ENCODE measurements around the gene CAPNS1.

- TF ChIP-seq, protein P1, sequence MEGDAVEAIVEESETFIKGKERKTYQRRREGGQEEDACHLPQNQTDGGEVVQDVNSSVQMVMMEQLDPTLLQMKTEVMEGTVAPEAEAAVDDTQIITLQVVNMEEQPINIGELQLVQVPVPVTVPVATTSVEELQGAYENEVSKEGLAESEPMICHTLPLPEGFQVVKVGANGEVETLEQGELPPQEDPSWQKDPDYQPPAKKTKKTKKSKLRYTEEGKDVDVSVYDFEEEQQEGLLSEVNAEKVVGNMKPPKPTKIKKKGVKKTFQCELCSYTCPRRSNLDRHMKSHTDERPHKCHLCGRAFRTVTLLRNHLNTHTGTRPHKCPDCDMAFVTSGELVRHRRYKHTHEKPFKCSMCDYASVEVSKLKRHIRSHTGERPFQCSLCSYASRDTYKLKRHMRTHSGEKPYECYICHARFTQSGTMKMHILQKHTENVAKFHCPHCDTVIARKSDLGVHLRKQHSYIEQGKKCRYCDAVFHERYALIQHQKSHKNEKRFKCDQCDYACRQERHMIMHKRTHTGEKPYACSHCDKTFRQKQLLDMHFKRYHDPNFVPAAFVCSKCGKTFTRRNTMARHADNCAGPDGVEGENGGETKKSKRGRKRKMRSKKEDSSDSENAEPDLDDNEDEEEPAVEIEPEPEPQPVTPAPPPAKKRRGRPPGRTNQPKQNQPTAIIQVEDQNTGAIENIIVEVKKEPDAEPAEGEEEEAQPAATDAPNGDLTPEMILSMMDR (conservative IDR thresholded peaks at IDR 0.05 in 1 of 2, IDR thresholded peaks at IDR 0.05 in 1 of 2; ENCODE audit: extremely low read depth in 1 of 2, insufficient read depth in 1 of 2, low read depth in 1 of 2, low read length in 2 of 2): no peak
- TF ChIP-seq EZH2 (IDR thresholded peaks at IDR 0.05; ENCODE audit: borderline replicate concordance, low read length): no peak
Observed at GRCh38 chr19:36152019-36152351, 12.1 kb downstream of the CAPNS1 start.

All from mammary epithelial cell (primary cell).